PFSK-1 (cell line): ENCODE data around the gene ZBTB16.

Experiments
- FOXP2 ChIP-seq: optimal IDR thresholded peaks from 2 replicates; pipeline ENCODE3; 2011; ENCODE audit warnings: borderline replicate concordance, control low read depth, inconsistent platforms; ENCODE audit not compliant: insufficient read depth; ENCODE audit errors: extremely low read length, extremely low read depth
- POLR2AphosphoS5 ChIP-seq: IDR thresholded peaks from 2 replicates; pipeline ENCODE4 v1.6.1; 2012; ENCODE audit warnings: low read depth, mild to moderate bottlenecking, control low read depth, low read length, moderate library complexity
- SIN3A ChIP-seq: IDR thresholded peaks from 2 replicates; pipeline ENCODE4 v1.6.1; 2012; ENCODE audit warnings: mild to moderate bottlenecking, low read length, moderate library complexity, borderline replicate concordance; ENCODE audit not compliant: insufficient read depth
- TAF1 ChIP-seq: IDR thresholded peaks from 2 replicates; pipeline ENCODE4 v1.6.1; 2012; ENCODE audit warnings: low read length, control low read depth, borderline replicate concordance; ENCODE audit not compliant: insufficient read depth
- TF ChIP-seq, protein P1 (sequence below), 2 experiments: IDR thresholded peaks; 2 replicates each; pipeline versions ENCODE4 v1.6.1 to v1.8.0; 2011 to 2012; ENCODE audit warnings: low read depth in 2 of 2, low read length in 2 of 2, control low read depth in 1 of 2, inconsistent platforms in 1 of 2, mild to moderate bottlenecking in 1 of 2, moderate library complexity in 1 of 2; ENCODE audit not compliant: insufficient read depth in 1 of 2

ZBTB16 gene

DNA sequence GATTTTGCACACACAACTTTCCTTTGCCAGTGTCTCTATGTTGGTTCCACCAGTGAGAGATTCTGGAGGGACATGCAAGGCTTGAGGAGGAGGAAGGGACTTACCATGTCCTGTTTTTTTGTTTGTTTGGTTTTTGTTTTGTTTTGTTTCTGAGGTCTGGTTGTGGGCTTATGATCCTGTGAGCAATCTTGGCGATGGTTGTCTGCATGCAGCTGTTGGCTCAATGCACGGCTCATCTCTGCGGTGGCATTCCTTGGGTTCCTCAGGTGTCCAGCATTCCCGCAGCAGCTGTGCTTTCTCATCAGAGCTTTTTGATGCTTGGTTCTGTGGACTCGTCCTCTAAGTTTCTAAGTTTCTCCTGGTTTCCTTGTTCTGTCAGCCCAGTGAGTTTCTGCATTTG is 231.9 kb downstream of the ZBTB16 start:
- TF ChIP-seq, protein P1, sequence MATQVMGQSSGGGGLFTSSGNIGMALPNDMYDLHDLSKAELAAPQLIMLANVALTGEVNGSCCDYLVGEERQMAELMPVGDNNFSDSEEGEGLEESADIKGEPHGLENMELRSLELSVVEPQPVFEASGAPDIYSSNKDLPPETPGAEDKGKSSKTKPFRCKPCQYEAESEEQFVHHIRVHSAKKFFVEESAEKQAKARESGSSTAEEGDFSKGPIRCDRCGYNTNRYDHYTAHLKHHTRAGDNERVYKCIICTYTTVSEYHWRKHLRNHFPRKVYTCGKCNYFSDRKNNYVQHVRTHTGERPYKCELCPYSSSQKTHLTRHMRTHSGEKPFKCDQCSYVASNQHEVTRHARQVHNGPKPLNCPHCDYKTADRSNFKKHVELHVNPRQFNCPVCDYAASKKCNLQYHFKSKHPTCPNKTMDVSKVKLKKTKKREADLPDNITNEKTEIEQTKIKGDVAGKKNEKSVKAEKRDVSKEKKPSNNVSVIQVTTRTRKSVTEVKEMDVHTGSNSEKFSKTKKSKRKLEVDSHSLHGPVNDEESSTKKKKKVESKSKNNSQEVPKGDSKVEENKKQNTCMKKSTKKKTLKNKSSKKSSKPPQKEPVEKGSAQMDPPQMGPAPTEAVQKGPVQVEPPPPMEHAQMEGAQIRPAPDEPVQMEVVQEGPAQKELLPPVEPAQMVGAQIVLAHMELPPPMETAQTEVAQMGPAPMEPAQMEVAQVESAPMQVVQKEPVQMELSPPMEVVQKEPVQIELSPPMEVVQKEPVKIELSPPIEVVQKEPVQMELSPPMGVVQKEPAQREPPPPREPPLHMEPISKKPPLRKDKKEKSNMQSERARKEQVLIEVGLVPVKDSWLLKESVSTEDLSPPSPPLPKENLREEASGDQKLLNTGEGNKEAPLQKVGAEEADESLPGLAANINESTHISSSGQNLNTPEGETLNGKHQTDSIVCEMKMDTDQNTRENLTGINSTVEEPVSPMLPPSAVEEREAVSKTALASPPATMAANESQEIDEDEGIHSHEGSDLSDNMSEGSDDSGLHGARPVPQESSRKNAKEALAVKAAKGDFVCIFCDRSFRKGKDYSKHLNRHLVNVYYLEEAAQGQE (IDR thresholded peaks at IDR 0.05; ENCODE audit: insufficient read depth in 1 of 2, low read depth in 2 of 2, low read length in 2 of 2): no peak
- TF ChIP-seq POLR2AphosphoS5: no peak
- TF ChIP-seq SIN3A: no peak
- TF ChIP-seq FOXP2: no peak
- no peak for TF ChIP-seq TAF1

DNA sequence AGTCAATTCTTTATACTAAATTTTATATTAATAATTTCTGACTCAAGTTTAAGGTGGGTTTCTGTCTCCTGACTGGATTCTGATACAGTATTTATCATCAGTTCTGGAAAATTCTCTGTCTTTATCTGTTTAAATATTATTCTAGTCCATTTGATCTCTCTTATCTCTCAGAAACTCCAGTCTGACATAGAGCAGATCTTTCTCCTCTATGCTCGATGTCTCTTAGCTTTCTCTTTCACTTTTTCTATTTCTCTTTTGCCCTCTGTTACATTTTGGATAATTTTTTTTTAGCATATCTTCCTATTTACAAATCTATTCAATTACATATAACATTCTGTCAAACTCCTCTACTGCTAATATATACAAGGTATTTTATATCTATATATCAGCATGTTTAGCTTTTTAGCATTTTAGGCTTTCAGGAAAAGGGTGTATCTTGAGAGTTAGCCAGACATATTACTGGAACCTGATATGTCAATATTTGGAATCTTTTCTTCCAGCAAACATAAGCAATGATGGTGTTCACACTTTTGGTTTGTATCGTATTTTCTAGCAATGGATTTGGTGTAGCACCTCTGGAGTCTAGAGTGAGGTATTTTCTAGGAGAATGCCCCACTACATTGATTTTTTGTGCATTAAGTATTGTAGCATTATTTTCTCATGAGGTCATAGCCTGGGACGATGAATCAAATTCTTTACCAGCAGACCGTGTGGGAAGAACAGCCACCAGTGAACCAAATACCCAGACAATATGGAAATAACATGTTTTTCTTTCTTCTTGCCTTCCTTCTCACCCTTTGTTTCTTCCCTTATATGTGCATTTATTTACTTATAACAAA is 232.6 kb downstream of the ZBTB16 start:
- TF ChIP-seq, protein P1 (IDR thresholded peaks at IDR 0.05; ENCODE audit: insufficient read depth in 1 of 2, low read depth in 2 of 2, low read length in 2 of 2): no peak
- TF ChIP-seq TAF1: peak; percentile 40; the same call in 1 of the 2 replicates

DNA sequence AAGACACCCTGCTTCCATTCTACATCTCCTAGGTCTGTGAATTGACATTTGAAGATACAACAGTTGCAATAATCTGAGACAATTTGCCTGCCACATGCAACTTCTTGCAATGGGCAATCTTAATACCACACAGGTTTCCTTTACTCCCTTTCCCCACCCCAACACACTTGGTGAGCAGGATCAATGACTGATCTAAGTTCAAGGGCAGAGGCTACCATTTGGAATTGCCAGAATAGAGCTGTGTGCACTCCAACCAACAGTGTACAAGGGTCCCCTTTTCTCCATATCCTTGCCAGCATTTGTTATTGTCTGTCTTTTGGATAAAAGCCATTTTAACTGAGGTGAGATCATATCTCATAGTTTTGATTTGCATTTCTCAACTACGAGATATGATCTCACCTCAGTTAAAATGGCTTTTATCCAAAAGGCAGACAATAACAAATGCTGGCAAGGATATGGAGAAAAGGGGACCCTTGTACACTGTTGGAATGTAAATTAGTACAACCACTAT is 233.7 kb downstream of the ZBTB16 start:
- TF ChIP-seq SIN3A: no peak
- no peak for TF ChIP-seq FOXP2

DNA sequence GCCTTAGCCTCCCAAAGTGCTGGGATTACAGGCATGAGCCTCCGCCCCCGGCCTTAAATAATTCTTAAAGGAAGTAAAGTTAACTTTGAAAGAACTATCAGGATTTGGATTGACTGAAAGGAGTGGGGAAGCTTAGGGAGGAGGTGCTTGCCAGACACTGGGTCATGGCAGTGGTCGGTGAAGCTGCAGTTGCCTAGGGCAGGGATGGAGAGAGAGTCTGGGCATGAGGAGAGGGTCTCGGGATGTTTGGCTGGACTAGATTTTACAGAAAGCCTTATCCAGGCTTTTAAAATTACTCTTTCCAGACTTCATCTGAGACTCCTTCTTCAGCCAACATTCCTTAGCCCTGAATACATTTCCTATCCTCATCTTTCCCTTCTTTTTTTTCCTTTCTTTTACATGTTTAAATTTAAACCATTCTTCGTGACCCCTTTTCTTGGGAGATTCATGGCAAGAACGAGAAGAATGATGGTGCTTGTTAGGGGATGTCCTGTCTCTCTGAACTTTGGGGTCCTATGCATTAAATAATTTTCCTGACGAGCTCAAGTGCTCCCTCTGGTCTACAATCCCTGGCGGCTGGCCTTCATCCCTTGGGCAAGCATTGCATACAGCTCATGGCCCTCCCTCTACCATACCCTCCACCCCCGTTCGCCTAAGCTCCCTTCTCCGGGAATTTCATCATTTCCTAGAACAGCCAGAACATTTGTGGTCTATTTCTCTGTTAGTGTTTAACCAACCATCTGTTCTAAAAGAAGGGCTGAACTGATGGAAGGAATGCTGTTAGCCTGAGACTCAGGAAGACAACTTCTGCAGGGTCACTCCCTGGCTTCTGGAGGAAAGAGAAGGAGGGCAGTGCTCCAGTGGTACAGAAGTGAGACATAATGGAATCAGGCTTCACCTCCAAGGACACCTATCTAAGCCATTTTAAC is 236.4 kb downstream of the ZBTB16 start, which contains the start of gene NNMT:
Gene NNMT, plus strand, starts transcription at position 724 of the 929 bp plus-strand sequence. Its CDS starts 158 bp downstream, at position 882.
- TF ChIP-seq POLR2AphosphoS5 (no peak), FOXP2 (peak; percentile 14), TAF1 (0 out of 2 replicates have a peak, but pooled peaks have one; percentile 38), SIN3A (no peak)
- TF ChIP-seq, protein P1 (IDR thresholded peaks at IDR 0.05; ENCODE audit: insufficient read depth in 1 of 2, low read depth in 2 of 2, low read length in 2 of 2): no peak

DNA sequence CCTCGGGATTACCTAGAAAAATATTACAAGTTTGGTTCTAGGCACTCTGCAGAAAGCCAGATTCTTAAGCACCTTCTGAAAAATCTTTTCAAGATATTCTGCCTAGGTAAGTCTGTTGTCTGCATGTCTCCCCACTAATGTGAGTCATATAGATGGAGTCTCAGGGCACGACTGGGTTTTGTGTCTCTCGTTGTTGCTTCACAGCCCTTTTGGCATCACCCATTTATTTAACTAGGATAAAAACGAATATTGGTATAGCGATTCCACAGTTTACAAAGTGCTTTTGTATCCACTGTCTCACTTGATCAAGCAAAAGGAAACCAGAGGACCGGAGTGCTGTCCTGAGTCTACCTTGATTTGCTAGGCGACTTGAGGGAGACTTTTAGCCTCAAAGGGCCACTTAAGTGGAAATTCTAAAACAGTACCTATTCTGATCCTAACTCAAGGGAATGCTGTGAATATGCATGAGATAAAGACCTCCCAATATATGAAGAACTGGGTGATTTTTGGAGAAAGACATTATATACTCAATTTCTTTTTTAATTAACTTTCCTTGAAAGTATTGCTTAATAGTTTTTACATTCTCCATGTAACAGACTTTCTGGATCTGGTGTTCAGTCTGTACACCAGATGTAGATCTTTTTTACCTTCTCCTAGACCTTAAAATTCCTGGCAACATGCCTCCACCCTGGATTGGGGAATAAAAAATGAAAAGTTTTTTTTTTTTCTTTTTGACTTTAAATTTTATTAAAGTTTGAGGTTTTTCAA is 237.3 kb downstream of the ZBTB16 start:
- TF ChIP-seq SIN3A (peak; percentile 46; the same call in 1 of the 2 replicates), TAF1 (no peak)
